GM15510 (cell line): ENCODE results near the gene PRR30.

Source experiments
- POLR2A ChIP-seq: IDR thresholded peaks from 3 replicates; pipeline ENCODE4 v1.6.1; 2011; ENCODE audit warnings: borderline replicate concordance; ENCODE audit not compliant: insufficient read length; ENCODE audit errors: extremely low read depth

The PRR30 gene

GRCh38 chr2:27139310-27139709 lies at the start of gene PRR30:
Gene PRR30 (minus strand): TSS chr2:27139410. CDS start chr2:27138329, 1,081 bp downstream.
- no peak for TF ChIP-seq POLR2A

GRCh38 chr2:27186613-27187345 lies 47.6 kb upstream of the PRR30 start:
- no peak for TF ChIP-seq POLR2A

DNA sequence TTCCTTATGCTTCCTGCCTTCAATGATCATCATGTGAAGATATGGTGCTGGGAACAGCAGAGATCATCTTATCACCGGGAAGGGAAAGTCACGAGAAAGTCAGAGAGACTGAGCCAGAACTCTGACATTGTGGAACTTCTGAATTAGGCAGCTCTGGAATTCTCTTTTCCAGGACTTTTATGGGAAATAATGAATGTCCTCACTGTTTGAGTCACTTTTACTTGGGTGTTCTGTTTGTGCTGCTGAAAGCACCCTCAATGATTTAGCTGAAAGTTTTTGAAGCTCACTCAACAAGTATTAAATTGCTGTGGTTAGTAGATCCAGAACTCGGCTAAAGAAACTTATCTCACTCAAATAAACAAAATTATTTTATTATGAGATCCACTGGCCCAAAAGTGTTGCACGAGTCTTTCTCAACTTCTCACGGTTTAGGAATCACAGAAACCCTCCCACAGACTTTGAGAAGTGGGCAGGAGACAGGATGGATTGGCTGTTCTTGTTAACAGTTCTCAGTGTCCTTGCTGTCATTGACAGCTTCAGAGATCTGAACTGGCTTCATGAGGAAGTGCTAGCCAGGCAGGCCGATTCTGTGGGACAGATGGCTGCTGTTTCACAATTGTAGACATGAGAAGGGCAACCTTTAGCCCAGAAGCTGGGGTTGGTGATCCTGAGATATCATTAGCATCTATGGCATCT lies 46.3 kb upstream of the PRR30 start:
- no peak for TF ChIP-seq POLR2A

DNA sequence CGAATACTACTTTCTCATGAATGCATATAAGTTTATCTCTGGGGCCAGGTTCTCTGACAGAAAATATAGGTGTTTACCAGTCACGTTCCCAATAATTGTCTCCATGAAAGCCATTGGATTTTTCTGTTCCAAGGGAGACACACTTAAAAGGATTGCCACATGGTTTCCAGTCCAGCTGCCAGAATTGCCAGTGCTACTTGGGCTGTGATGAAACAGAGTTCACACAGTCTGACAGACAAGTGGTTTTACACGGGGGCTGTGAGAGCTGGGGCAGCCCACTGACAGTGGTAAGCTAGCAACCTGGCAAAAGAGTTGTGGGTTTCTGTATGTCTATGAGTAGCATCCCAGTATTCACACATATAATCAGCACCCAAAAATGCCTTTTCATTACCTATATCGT lies 44.9 kb upstream of the PRR30 start:
- no peak for TF ChIP-seq POLR2A

DNA sequence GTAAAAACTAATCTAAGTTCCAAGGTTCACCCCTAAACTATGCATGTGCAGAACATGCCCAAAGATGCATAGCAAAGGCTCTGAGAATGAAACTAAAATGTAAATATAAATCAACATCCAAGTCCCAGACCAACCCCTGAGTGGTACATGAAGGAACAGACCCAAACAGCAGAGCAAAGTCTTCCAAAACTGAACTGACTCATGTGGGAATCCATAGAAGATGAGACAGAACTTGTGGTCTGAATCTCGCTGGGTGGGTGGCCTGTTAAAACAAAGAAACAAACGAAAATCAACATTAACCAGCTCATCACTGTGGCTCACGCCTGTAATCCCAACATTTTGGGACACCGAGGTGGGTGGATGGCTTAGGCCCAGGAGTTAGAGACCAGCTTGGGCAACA lies 43.1 kb upstream of the PRR30 start:
- no peak for TF ChIP-seq POLR2A

- no peak for TF ChIP-seq POLR2A
These were observed 40.3 kb upstream of the PRR30 start for GRCh38 chr2:27179344-27180000.

DNA sequence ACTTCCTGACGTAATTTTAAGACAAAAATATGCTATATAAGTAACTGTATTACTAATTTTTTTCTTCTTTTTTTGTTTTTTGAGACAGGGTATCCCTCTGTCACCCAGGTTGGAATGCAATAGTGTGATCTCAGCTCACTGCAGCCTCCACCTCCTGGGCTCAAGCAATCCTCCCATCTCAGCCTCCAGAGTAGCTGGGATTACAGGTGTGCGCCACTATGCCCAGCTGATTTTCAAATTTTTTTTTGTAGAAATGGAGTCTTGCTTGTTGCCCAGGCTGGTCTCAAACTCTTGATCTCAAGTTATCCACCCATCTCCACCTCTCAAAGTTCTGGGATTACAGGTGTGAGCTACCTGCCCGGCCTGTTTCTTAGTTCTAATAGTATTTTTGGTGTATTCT lies 39.3 kb upstream of the PRR30 start:
- TF ChIP-seq POLR2A = no peak

- TF ChIP-seq POLR2A = no peak
These were observed 38.5 kb upstream of the PRR30 start for GRCh38 chr2:27177441-27178351.

GRCh38 chr2:27175330-27175729 lies 36.1 kb upstream of the PRR30 start:
- TF ChIP-seq POLR2A = no peak

- TF ChIP-seq POLR2A = no peak
These were observed 35.4 kb upstream of the PRR30 start for GRCh38 chr2:27174638-27175037.

- no peak for TF ChIP-seq POLR2A
These were observed 32.2 kb upstream of the PRR30 start for GRCh38 chr2:27171351-27171848.

- TF ChIP-seq POLR2A = no peak
These were observed 31.5 kb upstream of the PRR30 start for GRCh38 chr2:27170581-27171337.

- no peak for TF ChIP-seq POLR2A
These were observed 26.0 kb upstream of the PRR30 start for GRCh38 chr2:27164960-27165763.
